ENCODE results near the gene AKNA.

The AKNA gene

GRCh38 chr9:114299286-114300152 lies 88.3 kb downstream of the AKNA start:
- DNase-seq = no peak

- DNase-seq = no peak
Measured at GRCh38 chr9:114296338-114296737, 91.4 kb downstream of the AKNA start.

GRCh38 chr9:114294664-114295063 lies 93.1 kb downstream of the AKNA start:
- DNase-seq = no peak

- DNase-seq = no peak
Measured at GRCh38 chr9:114291886-114292590, 95.7 kb downstream of the AKNA start.

DNA sequence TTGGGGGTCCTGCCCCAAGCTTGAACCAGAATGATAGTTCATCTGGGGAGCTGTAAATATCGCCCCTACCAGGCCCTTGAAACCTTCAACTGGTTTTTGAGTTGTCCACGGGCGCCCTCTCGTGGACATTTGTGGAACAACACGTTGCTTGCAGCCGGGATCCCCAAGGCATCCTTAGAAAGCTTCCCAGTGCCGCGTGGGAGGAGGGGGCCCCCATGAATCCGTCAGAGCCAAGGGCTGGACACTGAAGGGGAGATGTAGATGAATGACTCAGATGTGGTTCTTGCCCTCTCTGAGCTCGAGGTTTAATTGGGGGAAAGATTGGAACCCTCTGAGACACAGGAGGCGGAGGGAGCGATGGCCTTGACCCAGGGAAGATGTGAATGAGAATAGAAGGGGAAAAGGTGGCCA lies 96.7 kb downstream of the AKNA start:
- peak; percentile 61 for DNase-seq

- no peak for DNase-seq
Measured at GRCh38 chr9:114290561-114290986, 97.2 kb downstream of the AKNA start.

DNA sequence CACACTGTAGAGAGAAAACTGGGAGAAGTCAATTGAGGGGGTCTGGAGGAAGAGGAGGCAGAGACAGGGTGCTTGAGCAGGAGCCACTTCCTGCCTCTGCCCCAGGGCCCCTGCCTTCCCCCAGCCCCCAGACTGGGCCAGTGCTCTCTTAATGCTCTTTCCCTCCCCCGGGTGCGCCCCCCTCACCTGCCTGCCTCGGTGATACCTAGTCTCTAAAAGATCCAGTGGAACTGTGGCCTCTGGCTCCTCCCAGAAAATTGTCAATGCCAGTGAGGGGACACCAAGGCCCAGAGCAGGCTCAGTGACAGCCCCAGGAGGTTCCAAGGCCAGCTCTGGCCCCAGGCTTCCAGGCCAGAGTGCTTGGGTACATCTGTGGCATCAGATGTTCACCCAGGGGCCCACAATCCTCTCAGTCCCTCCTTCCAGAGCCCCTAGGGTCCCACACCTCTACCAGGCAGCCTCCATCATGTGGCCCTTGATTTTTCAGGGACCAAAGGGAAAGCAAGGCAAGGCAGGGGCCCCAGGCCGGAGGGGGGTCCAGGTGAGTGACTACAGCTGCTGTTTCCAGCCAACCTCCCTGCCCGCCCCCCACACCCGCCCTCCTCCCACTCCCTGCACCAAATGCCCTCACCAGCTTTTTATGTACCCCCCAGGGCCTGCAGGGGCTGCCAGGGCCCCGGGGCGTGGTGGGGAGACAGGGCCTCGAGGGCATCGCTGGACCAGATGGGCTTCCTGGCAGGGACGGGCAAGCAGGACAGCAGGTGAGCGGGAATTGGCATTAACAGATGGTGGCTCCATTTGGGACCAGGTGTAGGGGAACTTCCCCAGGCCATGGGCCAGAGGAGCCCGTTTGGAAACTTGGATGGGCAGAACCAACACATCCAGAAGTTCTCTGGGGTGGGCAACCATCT lies 98.0 kb downstream of the AKNA start:
- no peak for DNase-seq

GRCh38 chr9:114289106-114289505 lies 98.7 kb downstream of the AKNA start:
- DNase-seq = no peak

DNA sequence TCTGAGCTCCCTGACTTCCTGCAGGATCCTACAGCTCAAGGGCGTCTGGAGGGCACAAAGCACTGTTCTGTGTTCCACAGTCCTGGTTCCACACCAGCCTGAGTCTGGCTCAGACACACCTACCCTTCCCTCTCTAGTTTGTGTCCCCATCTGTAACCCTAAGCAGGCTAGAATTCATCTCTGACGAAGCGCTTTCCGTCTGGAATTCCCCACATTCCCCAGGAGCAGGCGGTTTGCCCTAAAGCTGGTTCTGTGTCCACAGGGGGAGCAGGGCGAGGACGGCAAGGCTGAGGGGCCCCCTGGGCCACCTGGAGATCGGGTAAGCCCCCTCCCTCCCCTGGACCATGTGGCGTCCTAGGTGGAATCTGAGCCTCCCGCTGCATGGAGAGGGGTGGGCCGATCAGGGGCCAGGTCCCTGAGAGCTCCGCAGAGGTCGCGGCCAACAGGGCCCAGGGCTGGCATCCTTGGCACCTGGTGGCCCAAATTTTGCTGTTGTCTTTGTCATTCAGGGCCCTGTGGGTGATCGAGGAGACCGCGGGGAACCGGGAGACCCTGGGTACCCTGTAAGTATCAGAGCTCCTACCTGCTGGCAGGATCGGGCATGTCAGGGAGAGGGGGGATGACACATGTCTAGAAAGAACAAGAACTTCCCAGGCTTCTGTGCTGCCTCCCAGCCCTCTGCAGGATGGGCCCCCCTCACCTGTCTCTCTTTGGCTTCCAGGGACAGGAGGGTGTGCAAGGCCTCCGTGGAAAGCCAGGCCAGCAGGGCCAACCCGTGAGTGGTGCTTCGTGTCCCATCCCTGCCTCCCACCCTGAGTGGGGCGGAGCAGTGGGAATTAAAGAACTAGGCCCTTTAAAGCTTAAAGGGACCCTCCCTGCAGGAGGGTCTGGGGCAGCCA lies 99.3 kb downstream of the AKNA start:
- peak; percentile 23 for DNase-seq

DNA sequence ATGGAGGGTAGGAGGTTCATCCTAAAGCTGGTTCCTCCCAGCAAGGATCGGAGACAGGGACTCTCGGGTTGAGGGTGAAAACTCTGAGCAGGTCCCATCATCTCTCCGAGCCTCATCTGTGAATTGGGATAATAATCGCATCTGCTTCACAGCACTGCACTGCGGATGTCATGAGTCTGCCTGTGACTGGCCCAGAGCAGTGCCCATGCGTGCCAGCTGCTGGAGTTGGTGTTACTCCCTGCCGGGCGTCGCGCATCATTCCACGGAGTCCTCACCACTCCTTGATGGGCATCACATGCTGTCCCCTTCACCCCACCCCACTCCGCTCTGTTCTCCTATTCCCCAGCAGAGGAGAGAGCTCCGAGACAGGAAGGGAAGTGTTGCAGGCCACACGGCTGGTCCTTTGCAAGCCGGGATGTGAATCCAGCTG lies 100.0 kb downstream of the AKNA start:
- no peak for DNase-seq

DNA sequence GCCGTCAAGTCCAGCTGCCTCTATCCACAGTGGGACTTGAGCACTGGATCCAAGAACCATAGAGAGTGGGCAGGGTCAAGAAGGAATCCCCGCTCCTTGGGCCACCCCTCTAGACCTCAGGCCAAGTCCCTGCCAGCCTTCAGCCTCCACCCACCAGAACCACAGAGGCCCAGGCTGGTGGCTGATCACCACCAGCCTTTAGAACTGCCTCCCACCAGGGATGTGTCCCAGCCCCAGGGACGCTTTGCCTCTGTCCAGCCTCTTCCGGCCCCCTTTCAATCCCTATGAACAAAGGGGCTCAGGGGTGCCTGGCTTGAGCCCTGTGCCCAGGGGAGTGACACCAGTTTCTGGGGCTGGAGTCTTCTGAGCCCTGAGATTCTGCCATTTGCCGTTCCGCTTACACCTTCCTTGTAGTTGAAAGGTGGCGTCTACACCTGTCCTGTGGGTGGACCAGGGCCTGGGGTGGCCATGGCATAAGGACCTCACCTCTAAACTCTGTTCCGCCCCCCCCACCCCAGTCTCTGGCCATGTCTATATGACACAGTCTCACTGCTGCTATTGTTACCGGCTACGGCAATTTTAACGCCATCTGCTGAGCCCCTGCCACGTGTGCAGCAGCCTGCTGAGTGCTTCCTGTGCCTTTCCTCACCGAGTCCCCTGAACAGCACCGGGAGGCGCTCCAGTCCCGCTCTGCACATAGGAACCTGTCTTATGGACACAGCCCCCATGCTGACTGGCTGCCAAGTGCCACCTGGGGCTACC lies 100.6 kb downstream of the AKNA start:
- no peak for DNase-seq

- no peak for DNase-seq
Measured at GRCh38 chr9:114286146-114286679, 101.6 kb downstream of the AKNA start.

GRCh38 chr9:114285166-114285867 lies 102.5 kb downstream of the AKNA start:
- peak; percentile 71 for DNase-seq

- no peak for DNase-seq
Measured at GRCh38 chr9:114284316-114285060, 103.3 kb downstream of the AKNA start.
